HepG2 (cell line): ENCODE results near the gene TRA2B. TPM values are rescaled to one million over a fixed set of nuclear protein-coding genes. Genes with fewer than 3 reads are reported as not detected.

Source experiments
- ARHGAP35 ChIP-seq: sonication (generic); formaldehyde crosslinking; IDR thresholded peaks from 2 replicates; pipeline ENCODE4 v1.9.0; 2022; ENCODE audit warnings: mild to moderate bottlenecking, inconsistent platforms, moderate library complexity, missing genetic modification reagents, borderline replicate concordance
- ATF7-NPFF ChIP-seq: sonication (generic); formaldehyde crosslinking; IDR thresholded peaks from 2 replicates; pipeline ENCODE4 v1.8.1; 2023; ENCODE audit warnings: mild to moderate bottlenecking, low read depth, missing genetic modification reagents, moderate library complexity
- E2F5 ChIP-seq: sonication (generic); formaldehyde crosslinking; conservative IDR thresholded peaks from 2 replicates; pipeline ENCODE4 v1.4.0; 2020; ENCODE audit warnings: missing genetic modification reagents
- NFIC ChIP-seq: IDR thresholded peaks from 2 replicates; pipeline ENCODE4 v1.6.1; 2012; ENCODE audit warnings: mild to moderate bottlenecking, low read length, inconsistent platforms
- NFKB2 ChIP-seq: sonication (generic); formaldehyde crosslinking; IDR thresholded peaks from 2 replicates; pipeline ENCODE4 v1.4.0; 2020; ENCODE audit warnings: missing genetic modification reagents, borderline replicate concordance
- SOX13 ChIP-seq, 3 experiments: fragments of 450-650 bp in 1 of 3; sonication (generic) in 1 of 3; formaldehyde crosslinking in 1 of 3; IDR thresholded peaks in 2 of 3; conservative IDR thresholded peaks in 1 of 3; 2 replicates each; pipeline versions ENCODE4 v1.5.0 to v1.6.1; 2016 to 2020; ENCODE audit warnings: antibody characterized with exemption in 1 of 3, mild to moderate bottlenecking in 1 of 3, missing compliant biosample characterization in 1 of 3, missing genetic modification reagents in 1 of 3, moderate library complexity in 1 of 3
- ZNF230 ChIP-seq: sonication (generic); formaldehyde crosslinking; IDR thresholded peaks from 2 replicates; pipeline ENCODE4 v1.4.0; 2020; ENCODE audit warnings: mild to moderate bottlenecking, missing genetic modification reagents
- ZNF878 ChIP-seq: sonication (generic); formaldehyde crosslinking; IDR thresholded peaks from 2 replicates; pipeline ENCODE4 v1.8.1; 2023; ENCODE audit warnings: mild to moderate bottlenecking, missing genetic modification reagents, moderate library complexity
- polyA plus RNA-seq, 8 experiments: library from polyadenylated mRNA; depleted of rRNA in 3 of 8; stranded (reverse) in 7 of 8; unstranded in 1 of 8; fragments of >200 nt; fragmentation: Illumina TruSeq in 4 of 8; extraction: Trizol in 4 of 8; gene quantifications; 2 replicates each; pipeline versions ENCODE4 v1.2.1 to v1.2.3, GENCODE V29; 2011 to 2016; ENCODE audit warnings: low read depth in 4 of 8, missing spikeins in 1 of 8, mixed read lengths in 1 of 8; ENCODE audit not compliant: insufficient read depth in 1 of 8
- total RNA-seq, 5 experiments: library from RNA; depleted of rRNA; stranded (reverse); fragments of >200 nt; fragmentation: Illumina TruSeq; extraction: Trizol; gene quantifications; 2 replicates each; pipeline ENCODE4 v1.2.3, GENCODE V29; 2016; ENCODE audit warnings: low read depth in 1 of 5
- TF ChIP-seq, protein P1 (sequence below): sonication (generic); formaldehyde crosslinking; IDR thresholded peaks from 2 replicates; pipeline ENCODE4 v1.4.0; 2020; ENCODE audit warnings: missing genetic modification reagents, borderline replicate concordance
- TF ChIP-seq, protein P2 (sequence below), 2 experiments: sonication (generic) in 1 of 2; formaldehyde crosslinking in 1 of 2; IDR thresholded peaks; 2 replicates each; pipeline versions ENCODE4 v1.6.1 to v1.9.0; 2014 to 2022; ENCODE audit warnings: antibody characterized with exemption in 1 of 2, borderline replicate concordance in 1 of 2, inconsistent platforms in 1 of 2, low read depth in 1 of 2, missing genetic modification reagents in 1 of 2
- TF ChIP-seq, protein P3 (sequence below): sonication (generic); formaldehyde crosslinking; IDR thresholded peaks from 2 replicates; pipeline ENCODE4 v1.4.0; 2020; ENCODE audit warnings: missing genetic modification reagents

The TRA2B gene
- total and polyA plus RNA-seq, 2 of the 13 experiments (the other 11 are each of a cell fraction or from before 2014, with no cell fraction given), result 105 to 241 TPM

DNA sequence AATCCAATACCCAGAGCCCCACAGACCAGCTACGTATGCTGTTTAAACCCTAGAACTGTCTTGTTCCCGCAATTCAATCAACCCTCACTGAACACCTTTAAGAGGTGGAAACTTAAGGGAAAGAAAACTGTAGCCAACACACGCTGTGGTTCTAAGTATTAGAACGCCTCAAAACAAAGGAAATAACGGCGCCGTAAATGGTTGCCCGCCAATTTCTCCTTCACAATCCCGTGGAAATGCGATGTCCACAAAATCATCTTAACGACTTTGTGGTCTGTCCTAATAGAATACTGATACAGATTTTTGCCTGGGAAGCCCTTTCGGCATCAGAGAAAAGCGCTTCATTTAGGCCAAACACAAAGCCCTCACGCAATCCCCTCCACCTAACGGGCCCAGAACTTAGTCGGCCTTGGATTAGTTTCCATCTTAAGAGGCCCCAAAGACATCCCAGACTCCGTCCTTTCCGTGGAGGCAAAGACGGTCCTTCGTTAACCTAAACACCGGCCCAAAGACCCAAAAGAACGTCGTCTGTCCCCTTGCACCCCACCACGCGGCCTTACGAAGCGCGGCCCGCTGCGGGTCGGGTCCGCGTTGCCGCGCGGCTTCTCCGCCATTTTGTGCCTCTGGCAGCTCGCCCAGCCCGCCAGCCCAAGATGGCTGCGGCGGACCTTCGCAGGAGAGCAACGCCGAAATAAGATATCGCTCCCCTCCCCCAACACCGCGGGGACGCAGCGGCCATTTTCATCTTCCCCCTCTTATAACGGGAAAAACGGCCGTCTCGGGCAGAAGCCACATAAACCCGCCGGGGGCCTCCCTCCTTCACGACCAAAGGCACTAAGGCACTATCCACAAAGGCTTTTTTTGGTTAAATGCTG is 763 bp downstream of the TRA2B start (continued):
- TF ChIP-seq, protein P1, sequence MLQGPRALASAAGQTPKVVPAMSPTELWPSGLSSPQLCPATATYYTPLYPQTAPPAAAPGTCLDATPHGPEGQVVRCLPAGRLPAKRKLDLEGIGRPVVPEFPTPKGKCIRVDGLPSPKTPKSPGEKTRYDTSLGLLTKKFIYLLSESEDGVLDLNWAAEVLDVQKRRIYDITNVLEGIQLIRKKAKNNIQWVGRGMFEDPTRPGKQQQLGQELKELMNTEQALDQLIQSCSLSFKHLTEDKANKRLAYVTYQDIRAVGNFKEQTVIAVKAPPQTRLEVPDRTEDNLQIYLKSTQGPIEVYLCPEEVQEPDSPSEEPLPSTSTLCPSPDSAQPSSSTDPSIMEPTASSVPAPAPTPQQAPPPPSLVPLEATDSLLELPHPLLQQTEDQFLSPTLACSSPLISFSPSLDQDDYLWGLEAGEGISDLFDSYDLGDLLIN (CRISPR knock-in tag), result no peak
- TF ChIP-seq NFKB2 (CRISPR knock-in tag), result 0 out of 2 replicates have a peak, but pooled peaks have one; percentile 26
- TF ChIP-seq, protein P2, sequence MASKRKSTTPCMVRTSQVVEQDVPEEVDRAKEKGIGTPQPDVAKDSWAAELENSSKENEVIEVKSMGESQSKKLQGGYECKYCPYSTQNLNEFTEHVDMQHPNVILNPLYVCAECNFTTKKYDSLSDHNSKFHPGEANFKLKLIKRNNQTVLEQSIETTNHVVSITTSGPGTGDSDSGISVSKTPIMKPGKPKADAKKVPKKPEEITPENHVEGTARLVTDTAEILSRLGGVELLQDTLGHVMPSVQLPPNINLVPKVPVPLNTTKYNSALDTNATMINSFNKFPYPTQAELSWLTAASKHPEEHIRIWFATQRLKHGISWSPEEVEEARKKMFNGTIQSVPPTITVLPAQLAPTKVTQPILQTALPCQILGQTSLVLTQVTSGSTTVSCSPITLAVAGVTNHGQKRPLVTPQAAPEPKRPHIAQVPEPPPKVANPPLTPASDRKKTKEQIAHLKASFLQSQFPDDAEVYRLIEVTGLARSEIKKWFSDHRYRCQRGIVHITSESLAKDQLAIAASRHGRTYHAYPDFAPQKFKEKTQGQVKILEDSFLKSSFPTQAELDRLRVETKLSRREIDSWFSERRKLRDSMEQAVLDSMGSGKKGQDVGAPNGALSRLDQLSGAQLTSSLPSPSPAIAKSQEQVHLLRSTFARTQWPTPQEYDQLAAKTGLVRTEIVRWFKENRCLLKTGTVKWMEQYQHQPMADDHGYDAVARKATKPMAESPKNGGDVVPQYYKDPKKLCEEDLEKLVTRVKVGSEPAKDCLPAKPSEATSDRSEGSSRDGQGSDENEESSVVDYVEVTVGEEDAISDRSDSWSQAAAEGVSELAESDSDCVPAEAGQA (IDR thresholded peaks at IDR 0.05; ENCODE audit: low read depth), result peak; percentile 94
- TF ChIP-seq, protein P2 (CRISPR knock-in tag; IDR thresholded peaks at IDR 0.05; ENCODE audit: borderline replicate concordance), result 0 out of 2 replicates have a peak, but pooled peaks have one; percentile 9
- TF ChIP-seq E2F5 (CRISPR knock-in tag), result no peak
- no peak for TF ChIP-seq SOX13 (IDR thresholded peaks at IDR 0.05)
- peak in 1 of 2 experiments; percentile 27; a peak in 1 of 4 replicates for TF ChIP-seq SOX13 (CRISPR knock-in tag; conservative IDR thresholded peaks at IDR 0.05 in 1 of 2, IDR thresholded peaks at IDR 0.05 in 1 of 2)
- TF ChIP-seq ZNF230, result 0 out of 2 replicates have a peak, but pooled peaks have one; percentile 47
- TF ChIP-seq ATF7-NPFF (CRISPR knock-in tag), result no peak; the same call in none of the 2 replicates
- no peak for TF ChIP-seq NFIC
- TF ChIP-seq, protein P3, sequence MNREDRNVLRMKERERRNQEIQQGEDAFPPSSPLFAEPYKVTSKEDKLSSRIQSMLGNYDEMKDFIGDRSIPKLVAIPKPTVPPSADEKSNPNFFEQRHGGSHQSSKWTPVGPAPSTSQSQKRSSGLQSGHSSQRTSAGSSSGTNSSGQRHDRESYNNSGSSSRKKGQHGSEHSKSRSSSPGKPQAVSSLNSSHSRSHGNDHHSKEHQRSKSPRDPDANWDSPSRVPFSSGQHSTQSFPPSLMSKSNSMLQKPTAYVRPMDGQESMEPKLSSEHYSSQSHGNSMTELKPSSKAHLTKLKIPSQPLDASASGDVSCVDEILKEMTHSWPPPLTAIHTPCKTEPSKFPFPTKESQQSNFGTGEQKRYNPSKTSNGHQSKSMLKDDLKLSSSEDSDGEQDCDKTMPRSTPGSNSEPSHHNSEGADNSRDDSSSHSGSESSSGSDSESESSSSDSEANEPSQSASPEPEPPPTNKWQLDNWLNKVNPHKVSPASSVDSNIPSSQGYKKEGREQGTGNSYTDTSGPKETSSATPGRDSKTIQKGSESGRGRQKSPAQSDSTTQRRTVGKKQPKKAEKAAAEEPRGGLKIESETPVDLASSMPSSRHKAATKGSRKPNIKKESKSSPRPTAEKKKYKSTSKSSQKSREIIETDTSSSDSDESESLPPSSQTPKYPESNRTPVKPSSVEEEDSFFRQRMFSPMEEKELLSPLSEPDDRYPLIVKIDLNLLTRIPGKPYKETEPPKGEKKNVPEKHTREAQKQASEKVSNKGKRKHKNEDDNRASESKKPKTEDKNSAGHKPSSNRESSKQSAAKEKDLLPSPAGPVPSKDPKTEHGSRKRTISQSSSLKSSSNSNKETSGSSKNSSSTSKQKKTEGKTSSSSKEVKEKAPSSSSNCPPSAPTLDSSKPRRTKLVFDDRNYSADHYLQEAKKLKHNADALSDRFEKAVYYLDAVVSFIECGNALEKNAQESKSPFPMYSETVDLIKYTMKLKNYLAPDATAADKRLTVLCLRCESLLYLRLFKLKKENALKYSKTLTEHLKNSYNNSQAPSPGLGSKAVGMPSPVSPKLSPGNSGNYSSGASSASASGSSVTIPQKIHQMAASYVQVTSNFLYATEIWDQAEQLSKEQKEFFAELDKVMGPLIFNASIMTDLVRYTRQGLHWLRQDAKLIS (CRISPR knock-in tag), result 0 out of 2 replicates have a peak, but pooled peaks have one; percentile 57
- TF ChIP-seq ZNF878 (CRISPR knock-in tag), result 0 out of 2 replicates have a peak, but pooled peaks have one; percentile 38
- TF ChIP-seq ARHGAP35 (CRISPR knock-in tag), result no peak
